NCI-H82 treated with DMSO at 0.1 percent for 48 hours (cell line): ENCODE measurements around the gene KDM4C.
"Not testable (repeated sequence)": the region's sequence is repeated elsewhere in the genome, so short reads cannot be mapped to it uniquely, and the experiment has no call there.

Source experiments
- DNase-seq: peaks from one replicate; lab custom pipeline; 2025; ENCODE audit not compliant: unreplicated experiment; lab: John Stamatoyannopoulos, UW

Gene KDM4C

GRCh38 chr9:6757456-6758247 lies at the start of gene KDM4C:
Gene KDM4C (plus strand): TSS chr9:6757973. CDS start chr9:6792989, 35,016 bp downstream.
- peak; percentile 69 for DNase-seq

- no peak for DNase-seq
Measured at GRCh38 chr9:6708732-6709131, 49.0 kb upstream of the KDM4C start.

- DNase-seq: no peak
Measured at GRCh38 chr9:6711403-6711802, 46.4 kb upstream of the KDM4C start.

- DNase-seq: no peak
Measured at GRCh38 chr9:6712041-6712440, 45.7 kb upstream of the KDM4C start.

GRCh38 chr9:6714176-6714575 lies 43.6 kb upstream of the KDM4C start:
- no peak for DNase-seq

DNA sequence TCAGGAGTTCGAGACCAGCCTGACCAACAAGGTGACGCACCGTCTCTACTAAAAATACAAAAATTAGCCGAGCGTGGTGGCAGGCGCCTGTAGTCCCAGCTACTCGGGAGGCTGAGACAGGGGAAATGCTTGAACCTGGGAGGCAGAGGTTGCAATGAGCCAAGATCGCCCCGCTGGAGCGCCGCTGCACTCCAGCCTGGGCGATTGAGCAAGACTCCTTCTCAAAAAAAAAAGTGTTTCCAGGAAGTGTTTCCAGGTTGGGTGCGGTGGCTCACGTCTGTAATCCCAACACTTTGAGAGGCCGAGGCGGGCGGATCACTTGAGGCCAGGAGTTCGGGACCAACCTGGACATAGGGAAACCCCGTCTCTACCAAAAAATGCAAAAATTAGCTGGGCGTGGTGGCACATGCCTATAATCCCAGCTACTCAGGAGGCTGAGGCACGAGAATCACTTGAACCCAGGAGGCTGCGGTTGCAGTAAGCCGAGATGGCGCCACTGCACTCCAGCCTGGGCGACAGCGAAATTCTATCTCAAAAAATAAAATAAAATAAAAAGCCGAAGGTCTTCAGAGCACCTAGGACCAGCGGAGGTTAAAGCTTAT lies 42.5 kb upstream of the KDM4C start:
- DNase-seq: not testable (repeated sequence)

DNA sequence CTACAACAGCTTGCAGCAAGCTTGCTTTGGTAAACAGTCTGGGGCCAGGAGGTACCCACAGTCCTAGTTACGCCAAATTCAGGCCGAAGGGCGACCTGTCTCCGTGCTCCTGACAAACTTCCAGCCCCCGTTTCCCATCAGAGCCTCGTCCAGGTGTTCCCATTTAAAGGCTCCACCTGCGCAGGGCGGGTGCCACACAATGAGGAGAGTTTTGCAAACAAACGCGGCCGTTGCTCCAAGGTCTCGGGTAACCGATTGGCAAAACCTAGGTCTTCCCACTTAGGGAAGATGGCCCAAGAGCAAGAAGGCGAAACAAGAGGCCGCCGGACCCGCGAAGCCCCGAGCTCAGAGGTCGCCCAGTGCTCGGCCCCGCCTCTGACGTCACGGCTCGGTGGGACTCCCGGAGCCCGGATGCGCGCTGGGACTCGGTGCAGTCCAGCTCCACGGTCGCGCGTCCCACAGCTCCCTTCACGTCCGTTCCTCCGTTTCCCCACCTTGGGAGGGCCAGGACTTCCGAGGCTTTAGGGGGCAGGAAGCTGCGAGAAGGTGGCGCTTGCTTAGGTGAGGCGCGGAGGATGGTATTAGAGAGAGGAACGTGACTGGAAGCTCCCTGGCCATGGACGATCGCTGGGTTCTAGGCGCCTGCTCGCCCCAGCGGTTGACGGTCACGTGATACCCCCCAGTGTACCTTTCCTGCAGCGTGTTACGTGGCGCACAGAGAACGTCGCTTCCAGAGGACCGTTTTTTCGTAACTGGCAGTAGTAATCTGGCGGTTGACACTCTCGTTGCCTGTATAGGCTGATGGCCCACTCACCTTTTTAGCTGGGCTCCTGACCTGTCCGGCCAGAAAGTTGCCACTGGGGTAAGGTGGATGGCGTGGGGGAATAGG lies 41.8 kb upstream of the KDM4C start:
- no peak for DNase-seq

DNA sequence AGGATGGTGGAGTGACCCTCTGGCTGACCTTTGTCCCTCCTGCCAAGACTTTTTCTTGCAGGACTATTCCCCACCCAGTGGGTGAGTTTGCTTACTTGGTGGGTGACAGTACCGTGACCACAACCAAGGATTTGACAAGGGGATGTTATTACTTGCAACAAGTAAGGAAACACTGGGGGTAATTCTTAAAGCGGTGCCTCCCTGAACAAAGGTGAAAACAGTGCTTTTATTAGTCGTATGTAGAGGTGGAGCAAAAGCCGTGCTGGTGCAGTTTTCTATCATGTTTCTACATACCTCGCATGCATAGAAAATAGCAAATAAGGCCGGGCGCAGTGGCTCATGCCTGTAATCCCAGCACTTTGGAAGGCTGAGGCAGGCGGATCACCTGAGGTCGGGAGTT lies 41.0 kb upstream of the KDM4C start:
- no peak for DNase-seq

GRCh38 chr9:6723881-6724420 lies 33.8 kb upstream of the KDM4C start:
- DNase-seq: no peak

GRCh38 chr9:6733257-6733656 lies 24.5 kb upstream of the KDM4C start:
- DNase-seq: no peak

DNA sequence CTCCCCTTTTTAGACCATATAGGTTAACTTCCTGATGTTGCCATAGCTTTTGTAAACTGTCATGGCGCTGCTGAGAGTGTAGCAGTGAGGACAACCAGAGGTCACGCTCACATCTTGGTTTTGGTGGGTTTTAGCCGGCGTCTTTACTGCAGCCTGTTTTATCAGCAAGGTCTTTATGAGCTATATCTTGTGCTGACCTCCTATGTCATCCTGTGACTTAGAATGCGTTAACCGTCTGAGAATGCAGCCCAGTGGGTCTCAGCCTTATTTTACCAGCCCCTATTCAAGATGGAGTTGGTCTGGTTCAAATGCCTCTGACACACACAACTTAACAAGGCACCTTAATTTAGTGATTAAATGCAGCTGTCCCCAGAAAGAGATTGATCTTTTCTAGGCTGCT lies 23.9 kb upstream of the KDM4C start:
- no peak for DNase-seq

DNA sequence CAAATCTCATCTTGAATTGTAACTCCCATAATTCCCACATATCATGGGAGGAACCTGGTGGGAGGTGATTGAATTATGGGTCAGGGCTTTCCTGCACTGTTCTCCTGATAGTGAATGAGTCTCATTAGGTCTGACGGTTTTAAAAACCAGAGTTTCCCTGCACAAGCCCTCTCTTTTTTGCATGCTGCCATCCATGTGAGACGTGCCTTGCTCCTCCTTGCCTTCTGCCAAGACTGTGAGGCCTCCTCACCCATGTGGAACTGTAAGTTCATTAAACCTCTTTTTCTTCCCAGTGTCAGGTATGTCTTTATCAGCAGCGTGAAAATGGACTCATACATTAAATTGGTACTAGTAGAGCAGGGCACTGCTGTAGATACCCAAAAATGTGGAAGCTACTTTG lies 22.4 kb upstream of the KDM4C start:
- DNase-seq: no peak

GRCh38 chr9:6739218-6739617 lies 18.6 kb upstream of the KDM4C start:
- DNase-seq: peak; percentile 17

DNA sequence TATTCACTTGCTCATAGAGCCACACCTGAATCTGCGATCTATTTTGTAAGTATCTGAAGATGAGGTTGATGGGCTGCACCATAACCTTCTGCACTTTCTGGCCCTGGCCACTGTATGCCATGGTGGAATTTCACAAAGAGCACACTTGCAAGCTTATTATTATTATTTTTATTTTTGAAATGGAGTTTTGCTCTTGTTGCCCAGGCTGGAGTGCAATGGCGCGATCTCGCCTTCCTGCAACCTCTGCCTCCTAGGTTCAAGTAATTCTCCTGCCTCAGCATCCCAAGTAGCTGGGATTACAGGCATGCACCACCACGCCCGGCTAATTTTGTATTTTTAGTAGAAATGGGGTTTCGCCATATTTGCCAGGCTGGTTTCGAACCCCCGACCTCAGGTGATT lies 8.9 kb upstream of the KDM4C start:
- DNase-seq: not testable (repeated sequence)

DNA sequence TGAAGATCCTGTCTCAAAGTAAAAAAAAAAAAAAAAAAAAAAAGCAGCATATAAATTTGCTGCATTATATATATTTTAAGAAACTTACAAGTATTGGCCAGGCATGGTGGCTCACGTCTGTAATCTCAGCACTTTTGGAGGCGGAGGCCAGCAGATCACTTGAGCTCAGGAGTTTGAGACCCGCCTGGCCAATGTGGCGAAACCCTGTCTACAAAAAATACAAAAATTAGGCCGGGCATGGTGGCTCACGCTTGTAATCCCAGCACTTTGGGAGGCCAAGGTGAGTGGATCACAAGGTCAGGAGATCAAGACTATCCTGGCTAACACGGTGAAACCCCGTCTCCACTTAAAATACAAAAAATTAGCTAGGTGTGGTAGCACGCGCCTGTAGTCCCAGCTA lies 2.9 kb upstream of the KDM4C start:
- not testable (repeated sequence) for DNase-seq

DNA sequence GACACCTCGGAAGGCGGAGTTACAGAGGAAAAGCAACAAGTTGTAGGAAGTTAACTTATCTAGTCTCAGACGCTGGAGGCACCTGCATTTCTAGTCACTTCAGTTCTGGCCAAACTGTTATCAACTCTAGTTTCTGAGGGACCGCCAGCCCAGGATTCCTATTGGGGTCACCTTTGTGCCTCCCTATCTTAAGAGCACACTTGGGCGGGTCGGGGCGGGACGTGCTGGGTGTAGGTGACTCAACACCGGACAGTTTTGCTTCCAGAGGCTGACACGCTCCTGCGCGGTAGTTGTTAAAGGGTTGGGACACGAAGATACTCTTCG lies 679 bp upstream of the KDM4C start:
- DNase-seq: no peak

GRCh38 chr9:6758248-6758497 lies 400 bp downstream of the KDM4C start:
- no peak for DNase-seq

- DNase-seq: no peak
Measured at GRCh38 chr9:6758498-6759184, 868 bp downstream of the KDM4C start.

GRCh38 chr9:6759185-6759977 lies 1.6 kb downstream of the KDM4C start:
- no peak for DNase-seq

- DNase-seq: no peak
Measured at GRCh38 chr9:6761306-6761705, 3.5 kb downstream of the KDM4C start.

- no peak for DNase-seq
Measured at GRCh38 chr9:6763244-6763643, 5.5 kb downstream of the KDM4C start.
